Kidney (tissue), 14 donors: Measurements from ENCODE around the gene CACNA2D1. TPM values are rescaled to one million over a fixed set of nuclear protein-coding genes. Genes with fewer than 3 reads are reported as not detected.

Experiments used
- DNase-seq, 5 donors: peaks; one replicate each; pipeline ENCODE4 v3.0.0-alpha.2; 2013 to 2020
- FAIRE-seq: peaks from 2 replicates; lab custom pipeline; 2012; peaks lifted over from hg19 to GRCh38; lab: Jason Lieb, UNC
- H3K27ac ChIP-seq, 2 donors: one replicate each; pipeline ENCODE4 v1.7.0; 2013; ENCODE audit warnings: low read depth in 2 of 2, low read length in 2 of 2, inconsistent platforms in 1 of 2
- H3K27me3 ChIP-seq: one replicate; pipeline ENCODE4 v1.7.1; 2013; ENCODE audit warnings: low read length, inconsistent platforms; ENCODE audit not compliant: control insufficient read depth, insufficient read depth
- H3K36me3 ChIP-seq, 3 donors: one replicate each; pipeline versions ENCODE4 v1.7.0 to v1.7.1; 2013; ENCODE audit warnings: low read length in 3 of 3, control low read depth in 1 of 3, inconsistent platforms in 1 of 3; ENCODE audit not compliant: insufficient read depth in 3 of 3, control insufficient read depth in 2 of 3
- H3K4me1 ChIP-seq, 3 donors: one replicate each; pipeline versions ENCODE4 v1.7.0 to v1.7.1; 2013; ENCODE audit warnings: low read length in 3 of 3, inconsistent platforms in 1 of 3, low read depth in 1 of 3; ENCODE audit not compliant: control insufficient read depth in 2 of 3, insufficient read depth in 2 of 3
- H3K4me3 ChIP-seq, 3 donors: one replicate each; pipeline versions ENCODE4 v1.7.0 to v1.8.1; 2013; ENCODE audit warnings: low read length in 3 of 3, control low read depth in 1 of 3, inconsistent platforms in 1 of 3
- H3K9ac ChIP-seq, 3 donors: one replicate each; pipeline versions ENCODE4 v1.7.0 to v1.7.1; 2013; ENCODE audit warnings: low read length in 3 of 3, control low read depth in 1 of 3, inconsistent platforms in 1 of 3
- H3K9me3 ChIP-seq, 3 donors: one replicate each; pipeline versions ENCODE4 v1.7.0 to v1.7.1; 2013; ENCODE audit warnings: low read length in 3 of 3, control low read depth in 1 of 3, inconsistent platforms in 1 of 3; ENCODE audit not compliant: control insufficient read depth in 2 of 3, insufficient read depth in 1 of 3
- intact Hi-C: fragments of 100-400 bp; cut with DNase I; formaldehyde crosslinking; loops from one replicate; pipeline ENCODE4 v1.11.1; 2022
- polyA plus RNA-seq: library from polyadenylated mRNA; stranded (reverse); fragments of 350-450 nt; fragmentation: Illumina TruSeq; extraction: RNeasy Lipid Tissue Mini Kit (QIAGEN cat#74804); gene quantifications from one replicate; pipeline ENCODE4 v1.2.3, GENCODE V29; 2014; ENCODE audit warnings: low read depth, low replicate concordance; ENCODE audit not compliant: insufficient read depth
- total RNA-seq: library from RNA; stranded (reverse); fragmentation: NEBNext Ultra II Directional; extraction: Animal tissue kit (Norgen Biotek cat#: 25700); gene quantifications from one replicate; pipeline ENCODE4 v1.2.1, GENCODE V29; 2021
- TF ChIP-seq, protein P1 (sequence below): IDR thresholded peaks from 3 replicates; pipeline ENCODE4 v1.5.1; 2012; ENCODE audit warnings: mild to moderate bottlenecking, moderate library complexity, borderline replicate concordance; ENCODE audit not compliant: insufficient read depth; ENCODE audit errors: extremely low read depth
- donor health status: control.
- donor health status: control.
- donor health status: control.
- donor health status: control.
- donor health status: control.
- donor health status: DM: yes; HTN: yes; CAD: no.
- donor health status: Normal renal cell carcinoma (clear cell type).

The CACNA2D1 gene
- total and polyA plus RNA-seq, 2 donors from 2014 or later = 3.5 to 18.3 TPM

DNA sequence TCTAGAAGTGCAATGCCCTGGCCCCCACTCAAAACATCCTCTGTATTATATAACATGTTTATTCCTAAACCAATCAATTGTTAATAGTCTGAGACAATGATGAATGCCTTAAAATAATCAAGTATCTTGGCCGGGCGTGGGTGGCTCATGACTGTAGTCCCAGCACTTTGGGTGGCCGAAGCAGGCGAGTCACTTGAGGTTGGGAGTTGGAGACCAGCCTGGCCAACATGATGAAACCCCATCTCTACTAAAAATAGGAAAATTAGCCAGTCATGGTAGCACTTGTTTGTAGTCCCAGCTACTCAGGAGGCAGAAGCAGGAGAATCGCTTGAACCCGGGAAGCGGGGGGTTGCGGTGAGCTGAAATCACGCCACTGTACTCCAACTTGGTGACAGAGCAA lies 29.4 kb upstream of the CACNA2D1 start:
- intact Hi-C loops = no loop called here
- FAIRE-seq (no peak), DNase-seq (no peak)
- Histone ChIP-seq H3K4me1 (no peaks in the 10 kb centered on the region), H3K27me3 (no peaks in the 10 kb centered on the region), H3K36me3 (no peaks in the 10 kb centered on the region), H3K27ac (no peak overlapping the region), H3K9me3 (no peaks in the 10 kb centered on the region), H3K9ac (no peak overlapping the region), H3K4me3 (no peak overlapping the region)
- TF ChIP-seq, protein P1, sequence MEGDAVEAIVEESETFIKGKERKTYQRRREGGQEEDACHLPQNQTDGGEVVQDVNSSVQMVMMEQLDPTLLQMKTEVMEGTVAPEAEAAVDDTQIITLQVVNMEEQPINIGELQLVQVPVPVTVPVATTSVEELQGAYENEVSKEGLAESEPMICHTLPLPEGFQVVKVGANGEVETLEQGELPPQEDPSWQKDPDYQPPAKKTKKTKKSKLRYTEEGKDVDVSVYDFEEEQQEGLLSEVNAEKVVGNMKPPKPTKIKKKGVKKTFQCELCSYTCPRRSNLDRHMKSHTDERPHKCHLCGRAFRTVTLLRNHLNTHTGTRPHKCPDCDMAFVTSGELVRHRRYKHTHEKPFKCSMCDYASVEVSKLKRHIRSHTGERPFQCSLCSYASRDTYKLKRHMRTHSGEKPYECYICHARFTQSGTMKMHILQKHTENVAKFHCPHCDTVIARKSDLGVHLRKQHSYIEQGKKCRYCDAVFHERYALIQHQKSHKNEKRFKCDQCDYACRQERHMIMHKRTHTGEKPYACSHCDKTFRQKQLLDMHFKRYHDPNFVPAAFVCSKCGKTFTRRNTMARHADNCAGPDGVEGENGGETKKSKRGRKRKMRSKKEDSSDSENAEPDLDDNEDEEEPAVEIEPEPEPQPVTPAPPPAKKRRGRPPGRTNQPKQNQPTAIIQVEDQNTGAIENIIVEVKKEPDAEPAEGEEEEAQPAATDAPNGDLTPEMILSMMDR = no peak

DNA sequence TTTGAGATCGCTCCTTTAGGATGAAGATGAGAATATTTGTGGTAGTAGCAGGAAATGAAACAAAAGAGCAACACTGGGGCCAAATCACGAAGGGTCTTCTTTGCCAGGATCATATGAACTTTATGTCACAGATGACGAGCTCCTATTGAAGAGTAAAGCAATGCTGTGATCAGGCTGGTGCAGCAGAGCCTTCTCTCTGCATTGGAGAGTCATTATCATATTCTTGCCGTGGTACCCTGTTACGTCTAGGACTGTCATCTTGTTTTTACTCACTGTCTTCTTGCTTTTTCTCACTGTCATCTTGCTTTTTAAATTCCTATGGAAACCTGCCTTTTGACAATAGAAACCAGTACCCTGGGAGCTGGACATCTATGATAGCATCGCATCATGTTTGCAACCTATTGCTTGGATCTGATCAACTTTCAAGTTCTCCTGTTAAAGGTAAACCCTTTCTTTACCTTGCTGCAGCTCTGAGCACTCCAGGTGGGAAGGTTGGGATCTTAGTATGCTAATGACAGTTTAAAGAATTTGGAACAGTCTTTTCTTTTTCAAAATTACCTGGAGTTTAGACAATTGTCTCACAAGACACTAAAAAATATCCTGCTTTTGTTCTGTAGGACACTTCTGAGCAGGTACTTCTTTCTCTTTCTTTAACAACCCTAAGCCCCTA lies 27.9 kb upstream of the CACNA2D1 start:
- no peak for DNase-seq
- no peak for FAIRE-seq
- intact Hi-C loops = no loop called here
- Histone ChIP-seq H3K9me3 (no peaks in the 10 kb centered on the region), H3K4me1 (no peaks in the 10 kb centered on the region), H3K27ac (no peak overlapping the region), H3K9ac (no peak overlapping the region), H3K4me3 (no peak overlapping the region), H3K36me3 (no peaks in the 10 kb centered on the region), H3K27me3 (no peaks in the 10 kb centered on the region)
- TF ChIP-seq, protein P1 = no peak

DNA sequence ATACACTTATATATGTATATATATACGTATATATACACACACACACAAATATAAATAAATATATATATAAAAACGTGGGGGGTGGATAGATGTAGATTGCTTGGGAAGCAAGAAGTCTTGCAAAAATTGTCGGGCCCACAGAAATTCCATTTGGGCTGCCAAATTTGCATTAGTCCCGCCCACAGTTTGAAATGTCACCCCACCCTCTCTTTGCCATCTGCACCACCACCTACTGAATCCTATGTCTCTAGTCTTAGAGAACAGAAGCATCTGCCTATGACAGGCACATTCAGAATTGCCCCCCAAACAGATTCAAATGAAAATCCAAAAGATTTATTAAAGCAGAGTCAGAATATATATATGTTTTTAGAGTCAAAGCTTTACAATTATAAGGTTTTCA lies 25.6 kb upstream of the CACNA2D1 start:
- H3K27me3 ChIP-seq = no peaks in the 10 kb centered on the region
- FAIRE-seq (no peak), DNase-seq (no peak)
- intact Hi-C loops = no loop called here
- no peaks in the 10 kb centered on the region for H3K9me3 ChIP-seq
- no peaks in the 10 kb centered on the region for H3K4me1 ChIP-seq
- TF ChIP-seq, protein P1 = no peak
- no peaks in the 10 kb centered on the region for H3K36me3 ChIP-seq
- H3K9ac ChIP-seq = no peak overlapping the region
- no peak overlapping the region for H3K4me3 ChIP-seq
- H3K27ac ChIP-seq = no peak overlapping the region

GRCh38 chr7:82468435-82468834 lies 24.9 kb upstream of the CACNA2D1 start:
- FAIRE-seq = no peak

More at GRCh38 chr7:82468435-82468834, 24.9 kb upstream of the CACNA2D1 start:
- DNase-seq = no peak
- H3K9me3 ChIP-seq = no peaks in the 10 kb centered on the region
- TF ChIP-seq, protein P1 = no peak
- intact Hi-C loops = no loop called here
- H3K36me3 ChIP-seq = no peaks in the 10 kb centered on the region
- no peak overlapping the region for H3K4me3 ChIP-seq
- H3K9ac ChIP-seq = no peak overlapping the region
- no peak overlapping the region for H3K27ac ChIP-seq
- H3K4me1 ChIP-seq = no peaks in the 10 kb centered on the region
- H3K27me3 ChIP-seq = no peaks in the 10 kb centered on the region
